ENCODE data around the gene MAPK8.
"Not testable (repeated sequence)": the region's sequence is repeated elsewhere in the genome, so short reads cannot be mapped to it uniquely, and the experiment has no call there.

Gene MAPK8

GRCh38 chr10:48306265-48306869 is at the start of gene MAPK8:
Gene MAPK8, plus strand, starts transcription at chr10:48306677. Its CDS starts 94,984 bp downstream, at chr10:48401661.
- peak; percentile 96 to 97 for DNase-seq

- no peak for DNase-seq
These were observed 49.0 kb upstream of the MAPK8 start for GRCh38 chr10:48257407-48257961.

GRCh38 chr10:48258105-48258504 is 48.4 kb upstream of the MAPK8 start:
- DNase-seq: no peak

GRCh38 chr10:48266528-48266927 is 39.9 kb upstream of the MAPK8 start:
- DNase-seq: no peak

- DNase-seq: no peak
These were observed 35.3 kb upstream of the MAPK8 start for GRCh38 chr10:48271047-48271730.

- DNase-seq: no peak
These were observed 33.8 kb upstream of the MAPK8 start for GRCh38 chr10:48272682-48273081.

- no peak for DNase-seq
These were observed 32.7 kb upstream of the MAPK8 start for GRCh38 chr10:48273741-48274140.

GRCh38 chr10:48274636-48275035 is 31.8 kb upstream of the MAPK8 start, which contains the start of gene FRMPD2:
Gene FRMPD2, minus strand, starts transcription at chr10:48274696. Its CDS starts 129 bp downstream, at chr10:48274567.
- no peak for DNase-seq

GRCh38 chr10:48277093-48277492 is 29.4 kb upstream of the MAPK8 start:
- no peak for DNase-seq

- no peak for DNase-seq
These were observed 27.3 kb upstream of the MAPK8 start for GRCh38 chr10:48279081-48279751.

GRCh38 chr10:48281697-48282096 is 24.8 kb upstream of the MAPK8 start:
- not testable (repeated sequence) for DNase-seq

- no peak for DNase-seq
These were observed 23.6 kb upstream of the MAPK8 start for GRCh38 chr10:48282829-48283228.

- no peak for DNase-seq
These were observed 22.4 kb upstream of the MAPK8 start for GRCh38 chr10:48284002-48284546.

- no peak for DNase-seq
These were observed 21.7 kb upstream of the MAPK8 start for GRCh38 chr10:48284811-48285210.

GRCh38 chr10:48285710-48286109 is 20.8 kb upstream of the MAPK8 start:
- DNase-seq: no peak

GRCh38 chr10:48286356-48286755 is 20.1 kb upstream of the MAPK8 start:
- no peak for DNase-seq

GRCh38 chr10:48287417-48288391 is 18.8 kb upstream of the MAPK8 start:
- no peak for DNase-seq

GRCh38 chr10:48288661-48289060 is 17.8 kb upstream of the MAPK8 start:
- no peak for DNase-seq

- peak; percentile 35 to 45 for DNase-seq
These were observed 16.8 kb upstream of the MAPK8 start for GRCh38 chr10:48289501-48290238.

- no peak for DNase-seq
These were observed 16.2 kb upstream of the MAPK8 start for GRCh38 chr10:48290286-48290685.

GRCh38 chr10:48291190-48291589 is 15.3 kb upstream of the MAPK8 start:
- no peak for DNase-seq
